Epithelial cell of proximal tubule (primary cell): ENCODE results near the gene ASMTL. TPM values are rescaled to one million over a fixed set of nuclear protein-coding genes. Genes with fewer than 3 reads are reported as not detected.
"Not testable (repeated sequence)": the region's sequence is repeated elsewhere in the genome, so short reads cannot be mapped to it uniquely, and the experiment has no call there.

Experiments used
- DNase-seq: peaks from one replicate; pipeline ENCODE4 v3.0.0-alpha.2; 2011; ENCODE audit warnings: low read depth
- H3K4me3 ChIP-seq: 2 replicates; pipeline ENCODE4 v1.5.1; 2011; ENCODE audit warnings: low read depth, mild to moderate bottlenecking, low read length
- CTCF ChIP-seq: conservative IDR thresholded peaks from 2 replicates; pipeline ENCODE4 v1.5.1; 2012; ENCODE audit warnings: low read depth, mild to moderate bottlenecking, low read length
- total RNA-seq: library from RNA; depleted of rRNA; stranded (reverse); fragments of >200 nt; gene quantifications from 2 replicates; pipeline ENCODE4 v1.2.3, GENCODE V29; 2015

The ASMTL gene
- total RNA-seq, 1 donor from 2014 or later: 14.4 TPM

- no peak for TF ChIP-seq CTCF
- no peak overlapping the region for H3K4me3 ChIP-seq
- DNase-seq: no peak
Observed at GRCh38 chrX:1449036-1449822, 3.5 kb downstream of the ASMTL start.

GRCh38 chrX:1448573-1449001, 4.1 kb downstream of the ASMTL start:
- H3K4me3 ChIP-seq, DNase-seq: not testable (repeated sequence)

- H3K4me3 ChIP-seq, DNase-seq: not testable (repeated sequence)
Observed at GRCh38 chrX:1447969-1448572, 4.6 kb downstream of the ASMTL start.

- not testable (repeated sequence) for H3K4me3 ChIP-seq, DNase-seq
Observed at GRCh38 chrX:1446984-1447968, 5.4 kb downstream of the ASMTL start.

GRCh38 chrX:1444561-1445500, 7.9 kb downstream of the ASMTL start:
- TF ChIP-seq CTCF: no peak
- no peak for DNase-seq
- H3K4me3 ChIP-seq: no peak overlapping the region

GRCh38 chrX:1443496-1444075, 9.1 kb downstream of the ASMTL start:
- TF ChIP-seq CTCF: no peak
- DNase-seq: no peak
- no peak overlapping the region for H3K4me3 ChIP-seq

- no peak for DNase-seq
- H3K4me3 ChIP-seq: no peak overlapping the region
- no peak for TF ChIP-seq CTCF
Observed at GRCh38 chrX:1442724-1443367, 9.9 kb downstream of the ASMTL start.
